ENCODE measurements around the gene PLS1. TPM values are rescaled to one million over a fixed set of nuclear protein-coding genes. Genes with fewer than 3 reads are reported as not detected.

The PLS1 gene
- total RNA-seq, 1 donor from 2014 or later: 14.6 TPM

DNA sequence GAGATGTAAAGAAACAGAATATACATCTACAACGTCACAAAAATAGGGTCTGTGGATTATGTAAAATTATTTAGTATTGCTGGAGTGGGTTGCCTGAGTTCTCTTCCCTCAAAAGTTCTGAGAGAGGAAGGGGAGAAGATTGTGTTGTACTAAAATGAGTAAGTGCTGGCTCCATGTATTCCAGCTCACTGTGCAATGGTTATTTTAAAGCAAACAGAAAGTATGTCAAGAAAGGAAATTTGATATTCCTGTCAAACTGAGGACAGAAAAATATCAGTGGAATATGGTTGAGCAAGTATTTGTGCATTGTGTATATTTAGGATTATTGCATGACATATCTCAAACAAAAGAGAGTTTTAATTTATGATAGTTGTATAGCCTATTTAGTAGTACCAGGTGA lies 129.8 kb downstream of the PLS1 start:
- peak overlapping the region; percentile 42 for H3K4me3 Mint-ChIP-seq
- TF ChIP-seq CTCF (conservative IDR thresholded peaks at IDR 0.05): no peak
- H3K9me3 Mint-ChIP-seq: peaks cover 6% of the 10 kb centered on the region
- no peak for DNase-seq (ENCODE audit: extremely low spot score, unreplicated experiment)
- H3K4me1 Mint-ChIP-seq (ENCODE audit: unreplicated experiment): no peaks in the 10 kb centered on the region
- H3K27me3 Mint-ChIP-seq: peaks cover 15% of the 10 kb centered on the region
- H3K27ac Mint-ChIP-seq: no peak overlapping the region
- no peaks in the 10 kb centered on the region for H3K36me3 Mint-ChIP-seq

DNA sequence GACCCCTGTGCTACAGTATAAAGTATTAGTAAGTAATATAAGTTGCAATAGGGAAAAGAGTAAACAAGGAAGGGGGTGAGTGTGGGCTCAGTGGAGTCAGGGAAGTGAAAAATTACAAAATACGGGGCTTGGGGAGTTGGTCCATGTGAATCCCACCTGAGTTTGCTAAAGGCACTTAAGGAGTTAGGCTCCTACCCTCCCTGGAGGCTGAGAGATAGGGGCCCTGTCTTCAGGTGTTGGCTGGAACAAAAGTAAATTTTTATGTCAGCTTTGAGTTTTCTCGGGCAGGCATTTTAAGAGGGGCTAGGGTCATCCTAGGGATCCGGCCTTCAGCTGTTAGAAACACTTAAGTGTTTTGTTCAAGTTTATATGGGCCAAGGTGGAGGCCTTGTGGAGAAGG lies 135.9 kb downstream of the PLS1 start:
- H3K27ac Mint-ChIP-seq: no peak overlapping the region
- no peak overlapping the region for H3K4me3 Mint-ChIP-seq
- TF ChIP-seq CTCF (conservative IDR thresholded peaks at IDR 0.05): no peak
- no peak for DNase-seq (ENCODE audit: extremely low spot score, unreplicated experiment)
- no peaks in the 10 kb centered on the region for H3K9me3 Mint-ChIP-seq
- H3K36me3 Mint-ChIP-seq: no peaks in the 10 kb centered on the region
- no peaks in the 10 kb centered on the region for H3K27me3 Mint-ChIP-seq
- H3K4me1 Mint-ChIP-seq (ENCODE audit: unreplicated experiment): peaks cover 5% of the 10 kb centered on the region

- Mint-ChIP-seq H3K27ac (no peak overlapping the region), H3K4me3 (no peak overlapping the region), H3K4me1 (ENCODE audit: unreplicated experiment) (peaks cover 5% of the 10 kb centered on the region), H3K27me3 (no peaks in the 10 kb centered on the region), H3K9me3 (no peaks in the 10 kb centered on the region), H3K36me3 (no peaks in the 10 kb centered on the region)
- no peak for DNase-seq (ENCODE audit: extremely low spot score, unreplicated experiment)
- TF ChIP-seq CTCF (conservative IDR thresholded peaks at IDR 0.05): no peak
Measured at GRCh38 chr3:142734834-142735233, 138.6 kb downstream of the PLS1 start.

- Mint-ChIP-seq H3K36me3 (no peaks in the 10 kb centered on the region), H3K9me3 (no peaks in the 10 kb centered on the region), H3K27ac (no peak overlapping the region)
Measured at GRCh38 chr3:142735462-142735861, 139.3 kb downstream of the PLS1 start.

DNA sequence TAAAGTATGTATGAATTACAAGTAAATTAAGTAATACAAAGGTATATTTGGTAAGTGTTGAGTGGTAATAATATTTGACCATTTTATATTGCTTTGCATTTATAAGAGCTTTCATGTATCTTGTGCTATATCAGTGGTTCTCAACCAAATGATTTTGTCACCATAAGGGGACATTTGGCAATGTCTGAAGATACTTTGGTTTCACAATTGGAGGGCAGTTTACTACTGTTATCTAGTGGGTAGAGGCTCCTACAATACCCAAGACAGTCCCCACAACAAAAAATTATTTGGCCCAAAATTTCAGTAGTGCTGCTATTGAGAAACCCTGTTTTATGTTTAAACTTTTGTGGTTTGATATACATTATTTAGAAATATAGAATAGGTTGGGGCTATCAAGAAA lies 142.2 kb downstream of the PLS1 start:
- no peaks in the 10 kb centered on the region for H3K4me1 Mint-ChIP-seq (ENCODE audit: unreplicated experiment)

More at GRCh38 chr3:142735462-142735861, 139.3 kb downstream of the PLS1 start:
- peaks cover 5% of the 10 kb centered on the region for H3K4me1 Mint-ChIP-seq (ENCODE audit: unreplicated experiment)
- no peak overlapping the region for H3K4me3 Mint-ChIP-seq
- no peak for DNase-seq (ENCODE audit: extremely low spot score, unreplicated experiment)
- no peaks in the 10 kb centered on the region for H3K27me3 Mint-ChIP-seq
- no peak for TF ChIP-seq CTCF (conservative IDR thresholded peaks at IDR 0.05)

More for the DNA sequence above, 142.2 kb downstream of the PLS1 start:
- Mint-ChIP-seq H3K27ac (no peak overlapping the region), H3K36me3 (no peaks in the 10 kb centered on the region), H3K4me3 (no peak overlapping the region), H3K27me3 (no peaks in the 10 kb centered on the region), H3K9me3 (no peaks in the 10 kb centered on the region)
- no peak for DNase-seq (ENCODE audit: extremely low spot score, unreplicated experiment)
- TF ChIP-seq CTCF (conservative IDR thresholded peaks at IDR 0.05): no peak
